Testis (tissue), 2 donors: ENCODE data around the gene RDM1.

ENCODE experiments used
- CTCF ChIP-seq, 3 experiments: fragments of 450-650 bp in 2 of 3; fragments of 200-600 bp in 1 of 3; sonication (generic) in 1 of 3; IDR thresholded peaks; one replicate each; pipeline ENCODE4 v1.5.1; 2016 to 2019; ENCODE audit warnings: antibody characterized with exemption in 3 of 3, mild to moderate bottlenecking in 2 of 3, moderate library complexity in 1 of 3
- POLR2A ChIP-seq: fragments of 450-650 bp; IDR thresholded peaks from one replicate; pipeline ENCODE4 v1.6.1; 2017; ENCODE audit warnings: antibody characterized with exemption, mild to moderate bottlenecking, moderate library complexity

- no peak for TF ChIP-seq POLR2A
- no peak for TF ChIP-seq CTCF (IDR thresholded peaks at IDR 0.05)
Measured at GRCh38 chr17:35868737-35869136, 61.8 kb downstream of the RDM1 start, which contains the start of gene HEATR9.
